GM19240 (cell line): ENCODE data around the gene RGS9BP.
"Not testable (repeated sequence)": the region's sequence is repeated elsewhere in the genome, so short reads cannot be mapped to it uniquely, and the experiment has no call there.

Experiments
- DNase-seq: peaks from one replicate; pipeline ENCODE4 v3.0.0; 2011; ENCODE audit warnings: low spot score; ENCODE audit not compliant: insufficient read length

The RGS9BP gene, protein sequence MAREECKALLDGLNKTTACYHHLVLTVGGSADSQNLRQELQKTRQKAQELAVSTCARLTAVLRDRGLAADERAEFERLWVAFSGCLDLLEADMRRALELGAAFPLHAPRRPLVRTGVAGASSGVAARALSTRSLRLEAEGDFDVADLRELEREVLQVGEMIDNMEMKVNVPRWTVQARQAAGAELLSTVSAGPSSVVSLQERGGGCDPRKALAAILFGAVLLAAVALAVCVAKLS

GRCh38 chr19:32675720-32676185, at the start of gene RGS9BP:
TSS of gene RGS9BP (plus strand) at chr19:32675848. CDS start at chr19:32676264, 416 bp downstream.
- no peak for DNase-seq

- no peak for DNase-seq
Measured at GRCh38 chr19:32626969-32627368, 48.7 kb upstream of the RGS9BP start.

DNA sequence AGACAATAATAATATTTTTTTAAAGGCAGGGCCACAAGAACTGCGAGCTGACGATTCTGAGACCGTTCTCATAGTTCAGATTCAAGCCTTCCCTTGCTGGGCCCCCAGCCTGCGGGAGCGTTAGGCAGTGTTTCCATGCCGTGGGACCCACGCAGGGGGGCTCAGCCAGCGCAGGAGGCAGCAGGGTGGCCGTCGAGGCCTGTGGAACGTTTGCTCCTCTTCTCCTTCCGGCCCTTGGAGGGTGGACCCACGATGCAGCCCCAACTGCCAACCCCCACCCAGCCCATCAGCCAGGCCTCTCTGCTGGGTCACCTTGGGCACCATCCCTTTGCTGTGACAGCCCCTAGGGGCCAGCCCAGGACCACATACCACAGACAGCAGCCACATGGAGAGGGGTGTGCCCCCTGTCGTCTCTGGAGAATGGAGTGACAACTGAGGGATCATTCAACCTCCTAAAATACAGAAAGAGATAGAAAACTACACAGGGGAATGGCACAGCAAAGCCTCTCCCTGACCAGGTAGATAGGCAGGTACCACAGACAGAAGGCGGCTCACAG, 47.9 kb upstream of the RGS9BP start:
- no peak for DNase-seq

DNA sequence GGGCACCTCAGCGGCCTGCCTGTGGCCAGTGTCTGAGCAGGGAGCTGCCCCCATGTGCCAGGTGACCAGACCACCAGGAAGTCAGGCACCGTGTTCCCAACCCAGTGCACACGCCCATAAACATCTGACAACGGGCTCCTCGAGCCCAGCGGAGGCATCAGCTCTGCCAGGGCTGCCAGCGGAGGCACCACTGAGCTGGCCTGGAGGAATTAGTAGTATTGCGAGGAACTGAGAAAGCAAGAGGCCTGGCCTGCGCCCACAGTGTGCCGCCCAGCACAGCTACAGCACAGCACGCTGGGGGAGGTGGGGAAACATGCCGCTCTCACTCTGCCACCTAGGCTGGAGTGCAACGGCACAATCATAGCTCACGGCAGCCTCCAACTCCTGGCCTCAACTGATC, 45.3 kb upstream of the RGS9BP start:
- no peak for DNase-seq

- no peak for DNase-seq
Measured at GRCh38 chr19:32631381-32631780, 44.3 kb upstream of the RGS9BP start.

DNA sequence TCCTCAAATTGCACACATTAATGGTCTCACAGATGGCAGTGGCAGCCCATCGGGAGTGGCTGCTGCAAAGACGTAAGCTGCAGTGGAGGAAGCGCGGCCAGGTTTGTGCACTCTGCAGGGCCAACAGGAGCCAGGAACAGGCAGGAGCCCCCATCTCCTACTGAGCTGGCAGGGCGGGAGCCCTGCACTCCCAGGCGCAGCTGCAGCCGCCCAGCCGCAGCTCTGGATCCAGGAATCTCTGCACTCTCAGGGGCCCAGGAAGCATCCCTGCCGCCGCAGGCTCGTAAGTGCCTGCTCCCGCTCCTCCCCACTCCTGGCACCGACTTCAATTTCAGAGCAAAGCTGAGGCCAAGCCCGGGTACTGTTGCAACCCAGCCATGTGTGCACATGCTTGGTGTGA, 38.2 kb upstream of the RGS9BP start:
- no peak for DNase-seq

GRCh38 chr19:32638625-32639024, 37.0 kb upstream of the RGS9BP start:
- DNase-seq, result no peak

GRCh38 chr19:32642771-32643170, 32.9 kb upstream of the RGS9BP start:
- DNase-seq, result no peak

DNA sequence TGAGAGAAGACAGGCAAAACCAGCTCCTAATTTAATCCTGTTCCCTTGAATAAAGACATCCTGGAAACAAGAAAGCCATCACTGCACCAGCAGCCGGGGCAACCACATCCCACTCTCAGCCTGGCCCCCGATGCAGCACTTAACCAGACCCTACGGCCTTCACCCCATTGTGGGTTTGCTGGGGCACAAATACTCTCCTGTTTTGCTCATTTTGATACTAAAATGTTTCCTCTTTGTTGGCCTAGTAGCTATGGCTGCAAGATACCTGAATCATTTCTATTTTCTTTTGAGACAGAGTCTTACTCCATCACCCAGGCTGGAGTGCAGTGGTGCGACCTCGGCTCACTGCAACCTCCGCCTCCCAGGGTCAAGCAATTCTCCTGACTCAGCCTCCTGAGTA, 29.1 kb upstream of the RGS9BP start:
- no peak for DNase-seq

DNA sequence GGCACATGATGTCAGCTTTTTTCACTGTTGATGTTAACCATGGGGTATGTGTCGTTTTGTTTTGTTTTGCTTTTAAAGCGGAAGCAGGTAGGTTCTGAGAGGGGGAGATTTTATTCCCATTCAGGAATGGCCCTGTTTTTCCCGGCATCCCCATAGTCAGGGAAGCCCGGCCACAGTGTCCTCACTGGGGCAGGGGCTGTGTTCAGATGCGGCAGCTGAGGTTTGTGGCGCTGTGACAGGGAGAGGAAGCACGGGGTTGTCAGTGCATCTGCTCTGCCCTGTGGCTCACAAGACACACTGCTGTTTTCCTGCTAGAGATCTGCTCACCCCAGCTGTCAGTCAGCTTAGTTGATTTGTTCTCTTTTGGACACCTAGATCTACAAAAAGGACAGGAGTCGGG, 28.3 kb upstream of the RGS9BP start:
- no peak for DNase-seq

GRCh38 chr19:32649751-32650150, 25.9 kb upstream of the RGS9BP start:
- no peak for DNase-seq

DNA sequence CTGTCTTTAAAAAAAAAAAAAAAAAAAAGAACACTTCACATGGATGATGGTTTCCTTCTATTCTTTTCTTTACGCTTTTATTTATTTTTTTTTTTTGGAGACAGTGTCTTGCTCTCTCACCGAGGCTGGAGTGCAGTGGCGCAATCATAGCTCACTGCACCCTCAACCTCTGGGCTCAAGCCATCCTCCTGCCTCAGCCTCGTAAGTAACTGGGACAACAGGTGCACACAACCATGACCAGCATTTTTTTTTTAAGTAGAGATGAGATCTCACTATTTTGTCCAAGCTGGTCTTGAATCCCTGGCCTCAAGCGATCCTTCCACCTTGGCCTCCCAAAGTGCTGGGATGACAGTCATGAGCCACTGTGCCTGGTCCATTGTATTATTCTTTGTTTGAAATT, 25.0 kb upstream of the RGS9BP start:
- DNase-seq, result no peak

GRCh38 chr19:32651729-32652140, 23.9 kb upstream of the RGS9BP start:
- DNase-seq, result no peak

- DNase-seq, result not testable (repeated sequence)
Measured at GRCh38 chr19:32652331-32652730, 23.3 kb upstream of the RGS9BP start.

DNA sequence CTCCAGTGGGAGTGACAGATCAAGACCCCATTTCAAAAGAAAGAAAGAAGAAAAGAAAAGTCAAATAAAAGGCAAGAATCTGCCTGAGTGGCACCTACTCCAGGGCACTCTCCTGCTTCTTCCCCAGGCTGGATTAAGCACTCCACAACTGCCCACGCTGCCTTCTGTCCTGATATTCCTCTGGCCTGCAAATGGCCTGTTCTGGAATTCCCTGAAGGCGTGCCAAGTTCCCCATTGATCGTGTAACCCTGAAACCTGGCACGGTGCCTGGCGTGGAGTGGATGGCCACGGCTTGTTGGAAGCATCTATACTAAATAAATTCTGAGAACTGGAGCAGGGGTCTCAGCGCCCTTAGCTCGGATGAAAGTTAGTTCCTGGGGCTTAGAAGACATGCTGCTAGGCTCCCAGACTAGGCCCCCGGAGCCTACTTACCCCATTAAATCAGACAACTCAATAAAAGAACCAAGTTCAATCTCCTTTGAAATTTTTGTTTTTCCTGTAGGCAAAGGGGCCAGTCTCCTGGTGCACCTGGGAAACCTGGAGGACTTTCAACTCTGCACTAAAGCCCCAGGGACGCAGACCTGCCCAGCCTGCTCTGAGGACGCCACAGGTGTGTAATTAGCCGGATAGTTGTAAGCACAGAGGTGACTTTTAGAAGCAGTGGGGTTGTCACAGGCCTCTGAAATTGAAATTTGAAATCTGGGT, 22.6 kb upstream of the RGS9BP start:
- DNase-seq, result no peak

DNA sequence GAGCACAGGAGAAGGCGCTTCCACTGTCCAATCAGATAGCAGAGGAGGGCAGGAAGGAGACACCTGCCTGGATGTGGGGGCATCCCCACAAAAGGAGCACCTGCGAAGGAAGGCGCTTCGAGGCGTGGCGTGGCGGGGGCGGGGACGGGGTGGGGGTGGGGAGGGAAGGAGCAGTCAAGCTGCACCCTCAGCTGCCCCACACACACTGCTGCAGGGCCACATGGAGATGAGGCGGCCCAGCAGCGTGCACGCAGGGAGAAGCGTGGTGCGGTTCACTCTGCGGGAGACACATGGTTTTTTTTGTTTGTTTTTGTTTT, 22.1 kb upstream of the RGS9BP start:
- no peak for DNase-seq

- DNase-seq, result not testable (repeated sequence)
Measured at GRCh38 chr19:32656379-32656778, 19.3 kb upstream of the RGS9BP start.

DNA sequence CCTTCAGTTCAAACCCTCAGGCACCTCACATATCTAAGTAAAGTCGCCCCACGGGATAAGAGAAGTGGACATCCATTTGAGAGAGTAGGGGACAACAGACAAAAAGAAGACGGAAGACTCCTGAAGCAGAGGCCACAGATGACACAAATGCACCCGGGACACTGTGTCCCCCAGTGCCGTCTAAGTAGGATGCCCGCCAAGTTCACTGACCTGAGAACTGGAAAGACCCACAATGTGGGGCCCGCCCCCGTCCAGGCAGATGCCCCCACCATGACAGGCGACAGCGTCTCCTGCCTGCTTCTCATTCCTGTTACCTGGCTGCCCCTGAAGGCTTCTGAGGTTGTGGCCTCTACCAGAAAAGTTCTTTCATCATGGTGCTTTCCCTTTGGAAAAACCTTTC, 17.6 kb upstream of the RGS9BP start:
- DNase-seq, result no peak

- no peak for DNase-seq
Measured at GRCh38 chr19:32658527-32658926, 17.1 kb upstream of the RGS9BP start.

- DNase-seq, result no peak
Measured at GRCh38 chr19:32661318-32661717, 14.3 kb upstream of the RGS9BP start.

DNA sequence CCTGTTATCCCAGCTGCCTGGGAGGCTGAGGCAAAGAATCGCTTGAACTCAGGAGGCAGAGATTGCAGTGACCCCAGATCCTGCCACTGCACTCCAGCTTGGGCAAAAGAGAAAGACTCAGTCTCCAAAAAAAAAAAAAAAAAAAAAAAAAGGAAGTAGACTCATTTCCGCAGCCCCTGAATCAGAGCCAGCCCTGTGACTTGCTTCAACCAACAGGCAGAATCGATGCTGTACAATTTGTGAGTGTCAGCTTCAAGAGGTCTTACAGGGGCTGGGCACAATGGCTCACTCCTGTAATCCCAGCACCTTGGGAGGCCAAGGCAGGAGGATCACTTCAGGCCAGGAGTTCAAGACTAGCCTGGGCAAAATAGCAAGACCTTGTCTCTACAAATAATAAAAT, 13.5 kb upstream of the RGS9BP start:
- DNase-seq, result no peak

GRCh38 chr19:32666084-32666483, 9.6 kb upstream of the RGS9BP start:
- no peak for DNase-seq

- no peak for DNase-seq
Measured at GRCh38 chr19:32669310-32669709, 6.3 kb upstream of the RGS9BP start.
